ENCODE measurements around the gene HSP90AB1. TPM values are rescaled to one million over a fixed set of nuclear protein-coding genes. Genes with fewer than 3 reads are reported as not detected.
A peak's percentile ranks its signal among the peaks of the same experiment; 100 is the strongest.

HSP90AB1 gene
- polyA plus RNA-seq, result 100 to 1,000 TPM; 185 to 309 (median 280) TPM

DNA sequence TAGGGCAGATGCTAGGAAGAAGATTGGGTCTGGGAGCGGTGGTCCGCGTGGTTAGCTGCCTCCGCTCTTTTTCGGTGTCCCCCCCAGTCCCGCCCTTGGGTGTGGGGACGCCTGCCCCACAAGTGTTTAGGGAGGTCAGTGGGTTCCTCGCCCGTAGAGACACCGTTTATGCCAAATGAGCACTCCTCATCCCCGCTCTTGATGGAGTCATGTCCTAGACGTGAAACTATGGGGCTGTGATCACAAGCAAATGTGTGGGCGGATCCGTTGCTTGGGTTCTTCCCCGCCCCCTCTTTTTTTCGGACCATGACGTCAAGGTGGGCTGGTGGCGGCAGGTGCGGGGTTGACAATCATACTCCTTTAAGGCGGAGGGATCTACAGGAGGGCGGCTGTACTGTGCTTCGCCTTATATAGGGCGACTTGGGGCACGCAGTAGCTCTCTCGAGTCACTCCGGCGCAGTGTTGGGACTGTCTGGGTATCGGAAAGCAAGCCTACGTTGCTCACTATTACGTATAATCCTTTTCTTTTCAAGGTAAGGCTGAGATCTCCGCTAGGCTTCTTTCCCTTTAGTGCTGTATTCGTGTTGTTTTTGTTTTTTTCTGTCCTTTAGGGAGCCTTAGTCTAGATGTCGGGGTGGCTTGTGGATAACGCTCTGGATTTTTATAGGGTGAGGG, at the start of gene HSP90AB1:
Gene HSP90AB1 (plus strand): TSS at position 439 of the 675 bp plus-strand sequence. CDS start 1,529 bp downstream, outside the sequence.
- DNase-seq, result peak; percentile 93 to 95 (median 93)
- H3K4me1 Mint-ChIP-seq, result peaks cover 36 to 41% of the 10 kb centered on the region in 2 donors
- H3K36me3 Mint-ChIP-seq, result peaks cover 8 to 25% (median 16%) of the 10 kb centered on the region in 3 donors
- no peaks in the 10 kb centered on the region for H3K9me3 Mint-ChIP-seq
- peak within 1 kb of the TSS; percentile 95 to 97 (median 96) for H3K27ac Mint-ChIP-seq
- H3K27me3 Mint-ChIP-seq (ENCODE audit: low read depth in 3 of 3), result peaks cover 18 to 31% (median 26%) of the 10 kb centered on the region in 3 donors
- peak within 1 kb of the TSS; percentile 93 to 100 (median 98) for H3K4me3 Mint-ChIP-seq

DNA sequence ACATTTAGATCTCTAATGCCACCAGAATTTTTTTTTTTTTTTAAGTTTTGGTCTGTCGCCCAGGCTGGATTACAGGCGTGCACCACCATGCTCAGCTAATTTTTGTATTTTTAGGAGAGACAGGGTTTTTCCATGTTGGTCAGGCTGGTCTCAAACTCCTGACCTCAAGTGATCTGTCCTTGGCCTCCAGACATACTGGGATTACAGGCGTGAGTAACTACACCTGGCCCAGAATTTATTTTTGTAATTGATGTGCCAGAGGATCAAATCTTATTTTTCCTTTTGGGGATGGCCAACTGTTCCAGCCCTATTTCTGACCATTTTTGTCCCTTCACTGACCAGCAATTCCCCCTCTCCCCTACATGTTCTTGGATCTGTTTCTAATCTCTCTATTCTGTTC, 48.2 kb upstream of the HSP90AB1 start:
- H3K36me3 Mint-ChIP-seq, result no peaks in the 10 kb centered on the region
- no peak overlapping the region for H3K4me3 Mint-ChIP-seq
- no peaks in the 10 kb centered on the region for H3K4me1 Mint-ChIP-seq
- no peak for DNase-seq
- H3K27ac Mint-ChIP-seq, result no peak overlapping the region
- peaks cover 0 to 6% (median 0%) of the 10 kb centered on the region in 3 donors for H3K27me3 Mint-ChIP-seq (ENCODE audit: low read depth in 3 of 3)
- H3K9me3 Mint-ChIP-seq, result no peaks in the 10 kb centered on the region

DNA sequence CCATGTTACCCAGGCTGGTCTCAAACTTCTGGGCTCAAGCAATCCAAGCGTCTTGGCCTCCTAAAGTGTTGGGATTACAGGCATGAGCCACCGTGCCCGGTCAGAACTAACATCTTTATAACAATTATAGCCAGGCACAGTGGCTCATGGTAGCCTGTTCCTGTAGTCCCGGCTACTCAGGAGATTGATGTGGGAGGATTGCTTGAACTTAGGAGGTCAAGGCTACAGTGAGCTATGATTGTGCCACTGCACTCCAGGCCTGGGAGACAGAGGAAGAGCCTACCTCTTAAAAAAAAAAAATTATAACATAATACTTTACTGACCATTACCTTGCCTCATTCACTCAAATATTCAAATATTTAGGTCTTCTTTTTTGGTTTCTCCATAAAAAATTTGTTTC, 47.0 kb upstream of the HSP90AB1 start:
- Mint-ChIP-seq H3K4me1 (no peaks in the 10 kb centered on the region), H3K4me3 (no peak overlapping the region), H3K36me3 (no peaks in the 10 kb centered on the region), H3K9me3 (no peaks in the 10 kb centered on the region), H3K27me3 (ENCODE audit: low read depth in 3 of 3) (peaks cover 0 to 6% (median 2%) of the 10 kb centered on the region in 3 donors), H3K27ac (no peak overlapping the region)
- no peak for DNase-seq

DNA sequence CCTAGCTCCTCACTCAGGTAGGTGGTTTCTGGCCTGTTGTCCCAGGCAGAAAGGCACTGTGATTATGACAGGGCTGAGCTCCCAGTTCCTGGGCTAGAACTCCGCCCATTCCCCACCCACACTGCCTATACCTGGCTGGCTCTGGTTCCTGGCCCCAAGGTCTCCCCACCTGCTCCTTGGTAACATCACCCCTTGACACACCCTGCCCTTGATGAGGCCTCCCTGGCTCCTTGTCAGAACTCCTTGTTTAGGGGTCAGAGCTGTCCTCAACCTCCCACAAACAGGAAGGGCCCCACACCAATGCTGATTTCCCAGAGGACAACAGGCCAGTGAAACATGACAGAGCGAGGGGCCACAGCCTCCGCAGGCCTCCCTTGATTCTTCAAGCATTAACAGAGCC, 45.7 kb upstream of the HSP90AB1 start:
- H3K27ac Mint-ChIP-seq, result no peak overlapping the region
- no peaks in the 10 kb centered on the region for H3K9me3 Mint-ChIP-seq
- no peak overlapping the region for H3K4me3 Mint-ChIP-seq
- no peaks in the 10 kb centered on the region for H3K36me3 Mint-ChIP-seq
- peaks cover 0 to 4% (median 2%) of the 10 kb centered on the region in 3 donors for H3K27me3 Mint-ChIP-seq (ENCODE audit: low read depth in 3 of 3)
- DNase-seq, result no peak
- no peaks in the 10 kb centered on the region for H3K4me1 Mint-ChIP-seq

DNA sequence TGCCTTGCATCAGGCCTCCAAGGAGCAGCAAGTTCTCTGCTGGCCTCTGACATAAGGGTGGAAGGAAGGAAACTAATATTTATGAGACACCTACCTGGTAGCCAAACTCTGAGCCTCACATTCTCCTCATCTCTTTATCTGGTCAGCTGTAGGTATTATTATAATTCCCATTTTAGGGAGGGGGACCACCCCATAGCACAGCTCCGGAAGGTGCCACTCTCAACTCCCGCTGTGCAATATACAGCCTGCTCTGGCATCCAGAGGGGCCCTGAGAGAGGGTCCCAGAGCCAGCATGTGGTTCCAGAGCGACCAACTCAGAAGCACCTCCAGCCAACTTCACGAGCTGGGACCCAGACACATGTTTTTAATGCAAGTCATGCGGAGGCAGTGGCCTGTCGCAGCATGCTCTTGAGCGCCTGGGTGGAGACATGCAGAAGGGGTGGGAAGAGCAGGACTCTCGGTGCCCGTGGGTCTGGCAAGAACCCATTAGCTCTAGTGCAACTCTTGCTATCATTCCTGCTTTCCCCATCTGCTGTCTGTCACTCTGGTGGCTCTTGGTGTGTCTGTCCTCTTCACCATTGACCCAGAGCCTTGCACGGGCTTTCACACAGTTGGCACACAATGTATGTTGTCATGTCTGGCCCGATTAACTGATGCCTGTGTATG, 45.1 kb upstream of the HSP90AB1 start:
- Mint-ChIP-seq H3K27ac (no peak overlapping the region), H3K27me3 (ENCODE audit: low read depth in 3 of 3) (peaks cover 0 to 4% (median 2%) of the 10 kb centered on the region in 3 donors), H3K4me1 (no peaks in the 10 kb centered on the region), H3K9me3 (no peaks in the 10 kb centered on the region), H3K36me3 (no peaks in the 10 kb centered on the region), H3K4me3 (no peak overlapping the region)
- no peak for DNase-seq

DNA sequence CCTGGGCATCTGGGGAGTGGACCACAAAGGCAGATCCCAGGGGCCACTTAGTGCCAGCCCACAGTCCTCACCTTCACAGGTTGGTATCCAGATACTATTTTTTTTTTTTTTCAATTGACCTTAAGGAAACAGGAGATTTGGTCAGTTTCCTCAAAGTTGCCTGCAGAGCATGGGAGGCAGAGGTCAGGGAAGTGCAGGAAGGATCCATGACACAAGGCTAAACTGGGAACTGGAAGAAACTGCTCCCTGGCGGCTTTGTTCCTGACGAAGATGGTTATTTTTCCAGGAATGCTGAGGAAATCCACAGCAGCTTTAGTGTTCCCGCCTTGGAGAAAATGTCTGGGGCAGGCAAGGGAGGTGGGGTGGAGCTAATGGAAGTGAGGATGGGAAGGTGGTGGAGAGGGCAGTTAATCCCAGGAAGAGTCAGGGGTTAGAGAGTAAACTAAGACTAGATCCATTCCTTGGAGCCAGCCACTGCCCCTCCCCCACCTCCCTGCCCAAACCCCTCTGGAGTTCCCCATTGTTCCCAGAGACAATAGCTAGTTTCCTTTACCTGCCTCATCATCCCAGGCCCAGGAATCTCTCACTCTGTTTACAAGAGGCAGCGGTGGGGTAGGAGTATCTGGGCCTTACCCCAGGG, 44.4 kb upstream of the HSP90AB1 start:
- no peak for DNase-seq
- Mint-ChIP-seq H3K4me3 (no peak overlapping the region), H3K27ac (no peak overlapping the region), H3K27me3 (ENCODE audit: low read depth in 3 of 3) (peaks cover 0 to 4% (median 2%) of the 10 kb centered on the region in 3 donors), H3K4me1 (no peaks in the 10 kb centered on the region), H3K36me3 (no peaks in the 10 kb centered on the region), H3K9me3 (no peaks in the 10 kb centered on the region)

DNA sequence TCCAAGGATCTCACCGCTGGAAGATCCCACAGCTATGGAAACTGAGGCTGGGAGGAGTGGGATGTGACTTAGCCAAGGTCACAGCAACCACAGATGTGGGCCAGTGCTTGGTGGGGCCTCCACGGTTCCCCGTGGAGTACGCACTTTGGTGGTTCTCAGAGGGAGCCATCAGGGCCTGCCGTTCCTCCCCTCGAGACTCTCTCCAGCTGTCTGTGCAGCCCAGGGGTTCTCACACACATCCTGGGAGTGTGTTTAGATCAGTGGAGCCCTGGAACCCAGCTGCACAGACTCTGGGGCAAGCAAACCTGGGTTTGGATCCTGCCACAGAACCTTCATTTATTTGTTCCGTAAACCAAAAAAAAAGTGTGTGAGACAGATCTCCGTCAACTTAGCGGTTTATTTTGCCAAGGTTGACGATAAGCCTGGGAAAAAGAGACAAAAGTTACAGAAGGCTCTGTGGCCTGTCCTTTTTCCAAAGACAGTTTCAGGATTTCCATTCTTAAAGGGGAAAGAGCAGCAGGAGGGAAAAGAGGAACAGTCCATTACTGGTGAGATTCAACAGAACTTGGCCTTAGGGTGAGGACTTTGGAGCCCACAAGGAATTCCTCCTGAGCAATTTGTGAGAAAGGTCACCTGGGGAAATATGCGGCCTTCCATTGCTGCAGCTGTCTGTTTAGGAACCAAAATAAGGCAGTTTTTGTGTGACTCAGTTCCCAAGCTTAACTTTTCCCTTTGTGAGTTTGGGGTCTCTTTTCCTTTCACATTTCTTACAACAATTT, 43.7 kb upstream of the HSP90AB1 start:
- H3K4me3 Mint-ChIP-seq, result no peak overlapping the region
- peaks cover 0 to 6% (median 2%) of the 10 kb centered on the region in 3 donors for H3K27me3 Mint-ChIP-seq (ENCODE audit: low read depth in 3 of 3)
- H3K4me1 Mint-ChIP-seq, result no peaks in the 10 kb centered on the region
- H3K27ac Mint-ChIP-seq, result no peak overlapping the region
- DNase-seq, result no peak
- no peaks in the 10 kb centered on the region for H3K9me3 Mint-ChIP-seq
- no peaks in the 10 kb centered on the region for H3K36me3 Mint-ChIP-seq

DNA sequence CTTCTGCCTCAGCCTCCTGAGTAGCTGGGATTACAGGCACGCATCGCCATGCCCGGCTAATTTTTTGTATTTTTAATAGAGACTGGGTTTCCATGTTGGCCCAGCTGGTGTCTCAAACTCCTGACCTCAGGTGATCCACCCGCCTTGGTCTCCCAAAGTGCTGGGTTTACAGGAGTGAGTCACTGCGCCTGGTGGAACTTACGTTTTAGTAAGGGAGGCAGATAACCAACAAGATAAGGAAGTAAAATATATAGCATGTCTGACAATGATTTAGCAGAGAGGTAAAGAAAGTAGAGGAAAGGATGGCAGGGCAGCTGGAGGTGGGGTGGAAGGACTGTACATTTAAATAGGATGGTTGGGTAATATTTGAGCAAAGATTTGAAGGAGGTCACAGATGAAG, 42.9 kb upstream of the HSP90AB1 start:
- H3K27ac Mint-ChIP-seq, result no peak overlapping the region
- peaks cover 0 to 6% (median 2%) of the 10 kb centered on the region in 3 donors for H3K27me3 Mint-ChIP-seq (ENCODE audit: low read depth in 3 of 3)
- no peak overlapping the region for H3K4me3 Mint-ChIP-seq
- H3K9me3 Mint-ChIP-seq, result no peaks in the 10 kb centered on the region
- DNase-seq, result no peak
- no peaks in the 10 kb centered on the region for H3K4me1 Mint-ChIP-seq
- H3K36me3 Mint-ChIP-seq, result no peaks in the 10 kb centered on the region

DNA sequence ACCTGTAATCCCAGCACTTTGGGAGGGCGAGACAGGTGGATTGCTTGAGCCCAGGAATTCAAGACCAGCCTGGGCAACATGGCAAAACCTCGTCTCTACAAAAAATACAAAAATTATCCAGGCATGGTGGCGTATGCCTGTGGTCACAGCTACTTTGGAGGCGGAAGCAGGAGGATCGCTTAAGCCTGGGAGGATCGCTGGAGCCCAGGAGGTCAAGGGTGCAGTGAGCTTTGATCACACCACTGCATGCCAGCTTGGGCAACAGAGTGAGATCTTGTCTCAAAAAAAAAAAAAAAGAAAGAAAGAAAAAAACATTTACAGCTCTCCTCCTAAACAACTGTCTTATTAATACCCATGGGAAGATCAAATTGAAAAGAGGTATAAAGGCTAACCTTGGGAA, 38.9 kb upstream of the HSP90AB1 start:
- DNase-seq, result no peak

DNA sequence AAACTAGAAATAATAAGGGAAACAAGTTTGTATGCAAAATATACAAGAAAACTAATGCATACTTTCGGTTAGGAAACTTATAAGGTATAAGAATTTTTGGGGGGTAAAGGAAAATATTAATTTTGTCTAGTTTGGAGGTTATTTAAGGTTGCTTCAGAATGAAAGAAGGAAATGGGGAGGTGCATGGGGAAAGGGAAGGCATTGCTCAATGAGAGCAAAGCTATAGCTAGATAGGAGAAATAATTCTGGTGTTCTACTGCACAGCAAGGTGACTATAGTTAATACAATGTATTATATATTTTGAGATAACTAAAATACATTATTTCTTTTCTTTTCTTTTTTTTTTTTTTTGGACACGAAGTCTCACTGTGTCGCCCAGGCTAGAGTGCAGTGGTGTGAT, 35.6 kb upstream of the HSP90AB1 start:
- H3K36me3 Mint-ChIP-seq, result peaks cover 0 to 4% (median 0%) of the 10 kb centered on the region in 3 donors
- no peak for DNase-seq
- H3K4me1 Mint-ChIP-seq, result no peaks in the 10 kb centered on the region
- no peak overlapping the region for H3K4me3 Mint-ChIP-seq
- H3K9me3 Mint-ChIP-seq, result no peaks in the 10 kb centered on the region
- H3K27me3 Mint-ChIP-seq (ENCODE audit: low read depth in 3 of 3), result peaks cover 0 to 17% (median 6%) of the 10 kb centered on the region in 3 donors
- H3K27ac Mint-ChIP-seq, result no peak overlapping the region

More for the DNA sequence above, 38.9 kb upstream of the HSP90AB1 start:
- Mint-ChIP-seq H3K27me3 (ENCODE audit: low read depth in 3 of 3) (peaks cover 0 to 9% (median 2%) of the 10 kb centered on the region in 3 donors), H3K36me3 (no peaks in the 10 kb centered on the region), H3K4me3 (no peak overlapping the region), H3K4me1 (no peaks in the 10 kb centered on the region), H3K27ac (no peak overlapping the region), H3K9me3 (no peaks in the 10 kb centered on the region)

DNA sequence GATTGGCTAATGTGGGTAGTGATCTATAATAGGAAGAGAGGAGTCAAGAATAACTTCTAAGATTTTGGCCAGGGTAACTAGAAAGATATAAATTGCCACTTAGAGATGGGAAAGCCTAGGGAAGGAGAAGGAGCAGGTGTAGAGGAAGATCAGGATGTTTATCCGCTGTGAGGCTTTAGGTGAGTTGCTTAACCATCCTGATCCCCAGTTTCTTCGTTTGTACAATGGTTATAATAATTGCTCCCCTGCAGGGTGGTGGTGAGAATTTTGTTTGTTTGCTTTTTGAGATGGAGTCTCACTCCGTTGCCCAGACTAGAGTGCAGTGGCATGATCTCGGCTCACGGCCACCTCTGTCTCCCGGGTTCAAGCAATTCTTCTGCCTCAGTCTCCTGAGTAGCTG, 32.6 kb upstream of the HSP90AB1 start:
- Mint-ChIP-seq H3K27me3 (ENCODE audit: low read depth in 3 of 3) (peaks cover 1 to 26% (median 11%) of the 10 kb centered on the region in 3 donors), H3K27ac (no peak overlapping the region), H3K4me3 (no peak overlapping the region), H3K36me3 (peaks cover 0 to 4% (median 0%) of the 10 kb centered on the region in 3 donors), H3K4me1 (peaks cover 0 to 7% of the 10 kb centered on the region in 2 donors), H3K9me3 (no peaks in the 10 kb centered on the region)
- no peak for DNase-seq

DNA sequence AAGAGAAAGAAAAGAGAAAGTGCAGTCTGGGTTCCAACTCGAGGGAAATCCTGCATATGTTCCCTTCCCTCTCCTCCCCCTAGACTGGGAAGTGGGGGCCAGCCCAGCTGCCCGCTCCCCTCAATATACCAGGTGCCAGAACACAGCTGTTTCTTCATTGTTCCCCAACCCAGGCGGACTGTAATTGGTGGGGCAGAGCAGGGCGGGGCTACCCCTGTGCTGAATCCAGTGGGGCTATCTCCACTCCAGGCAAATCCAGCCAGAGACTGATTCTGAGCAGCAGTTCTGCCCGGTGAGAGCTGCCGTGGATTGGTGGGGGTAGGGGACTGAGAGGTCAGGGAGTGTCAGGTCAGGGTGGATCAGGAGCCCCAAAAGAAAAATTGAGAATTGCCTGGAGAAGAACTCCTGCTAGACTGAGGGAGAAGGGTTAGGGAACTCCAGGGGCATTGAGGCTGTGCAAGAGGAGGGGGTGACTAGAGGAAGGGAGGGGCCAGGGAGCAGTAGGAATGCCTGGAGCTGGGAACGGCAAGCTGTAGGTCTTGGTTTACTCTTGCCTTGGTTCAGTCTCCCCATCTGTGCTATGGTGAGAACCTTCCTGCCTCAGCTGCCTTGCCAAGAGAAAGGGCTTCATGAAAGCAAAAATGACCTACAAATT, 30.1 kb upstream of the HSP90AB1 start, which contains the start of gene MYMX:
Gene MYMX (plus strand): TSS at position 250 of the 655 bp plus-strand sequence. CDS start 546 bp downstream, outside the sequence.
- H3K4me3 Mint-ChIP-seq, result no peak within 1 kb of the TSS
- H3K9me3 Mint-ChIP-seq, result no peaks in the 10 kb centered on the region
- H3K36me3 Mint-ChIP-seq, result peaks cover 0 to 4% (median 0%) of the 10 kb centered on the region in 3 donors
- no peak for DNase-seq
- H3K27ac Mint-ChIP-seq, result no peak within 1 kb of the TSS
- H3K4me1 Mint-ChIP-seq, result peaks cover 0 to 14% of the 10 kb centered on the region in 2 donors
- H3K27me3 Mint-ChIP-seq (ENCODE audit: low read depth in 3 of 3), result peaks cover 3 to 20% (median 11%) of the 10 kb centered on the region in 3 donors
